Measurements from ENCODE around the gene RNF20.

GRCh38 chr9:101582553-101582952 lies 48.9 kb downstream of the RNF20 start:
- TF ChIP-seq SMC3 (IDR thresholded peaks at IDR 0.05; ENCODE audit: low read depth, low read length) (no peak), CTCF (conservative IDR thresholded peaks at IDR 0.05; ENCODE audit: low read depth, low read length) (no peak), USF2 (IDR thresholded peaks at IDR 0.05; ENCODE audit: low read depth, low read length) (no peak), CEBPB (IDR thresholded peaks at IDR 0.05; ENCODE audit: low read depth, low read length) (no peak)

All from IMR-90 (cell line).